ENCODE results near the gene PPM1M. TPM values are rescaled to one million over a fixed set of nuclear protein-coding genes. Genes with fewer than 3 reads are reported as not detected.
"Not testable (repeated sequence)": the region's sequence is repeated elsewhere in the genome, so short reads cannot be mapped to it uniquely, and the experiment has no call there.

Gene PPM1M
- total and polyA plus RNA-seq, 2 experiments from 2014 or later: 21.6 to 35.7 TPM

DNA sequence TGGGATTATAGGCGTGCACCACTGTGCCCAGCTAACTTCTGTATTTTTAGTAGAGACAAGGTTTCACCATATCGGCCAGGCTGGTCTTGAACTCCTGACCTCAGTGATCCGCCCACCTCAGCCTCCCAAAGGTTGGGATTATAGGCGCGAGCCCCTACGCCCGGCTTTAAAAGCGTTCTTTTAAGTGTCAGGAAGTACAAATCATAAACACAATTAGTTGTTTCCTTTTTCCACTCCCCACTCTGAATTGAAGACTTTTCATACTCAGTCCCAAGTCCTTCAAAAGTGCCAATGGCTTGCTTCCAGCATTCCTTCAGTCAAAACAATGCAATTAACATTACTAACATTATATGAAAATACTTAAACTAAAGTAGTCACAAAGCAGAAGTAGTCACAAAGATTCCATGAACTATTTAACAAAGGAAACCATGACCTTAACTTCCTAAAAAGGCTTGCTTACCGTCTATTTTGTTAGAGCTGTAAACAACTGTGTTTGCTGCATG is 24.7 kb downstream of the PPM1M start:
- in situ Hi-C loops (cut with MboI): no loop called here
- H3K9me3 ChIP-seq (ENCODE audit: low read depth): no peaks in the 10 kb centered on the region
- H3K9ac ChIP-seq: 0 out of 2 replicates have a peak overlapping the region, but pooled peaks have one; percentile 18
- H3K36me3 ChIP-seq (ENCODE audit: low read depth): peaks cover 53% of the 10 kb centered on the region
- H3K27me3 ChIP-seq (replicated peaks; ENCODE audit: insufficient read depth): no peaks in the 10 kb centered on the region
- peak; percentile 40 for DNase-seq
- peaks cover 31% of the 10 kb centered on the region for H3F3A ChIP-seq (ENCODE audit: insufficient read depth)
- H2AFZ ChIP-seq: no peak overlapping the region
- peaks cover 30% of the 10 kb centered on the region for H4K20me1 ChIP-seq (ENCODE audit: insufficient read depth)
- no peaks in the 10 kb centered on the region for H3K9me2 ChIP-seq (ENCODE audit: insufficient read depth)
- H3K79me2 ChIP-seq (ENCODE audit: insufficient read depth): peaks cover 100% of the 10 kb centered on the region
- peak overlapping the region; percentile 54 for H3K27ac ChIP-seq
- H3K4me3 ChIP-seq: no peak overlapping the region
- TF ChIP-seq EZH2 (IDR thresholded peaks at IDR 0.05; ENCODE audit: insufficient read depth, poor library complexity, severe bottlenecking): no peak
- TF ChIP-seq EZH2phosphoT487 (IDR thresholded peaks at IDR 0.05; ENCODE audit: insufficient read depth, low read depth): no peak
- 27 to 31% methylated on average over 9 of the region's 9 CpGs for WGBS, 2 experiments (ENCODE audit: low coverage in 1 of 2, low lambda C conversion rate in 2 of 2, missing lambda C conversion rate in 2 of 2)
- peaks cover 22% of the 10 kb centered on the region for H3K4me1 ChIP-seq (ENCODE audit: insufficient read depth)
- peak overlapping the region; percentile 35 for H3K4me2 ChIP-seq (ENCODE audit: unreplicated experiment)

GRCh38 chr3:52272172-52272571 is 26.6 kb downstream of the PPM1M start:
- WGBS, 2 experiments (ENCODE audit: low coverage in 1 of 2, low lambda C conversion rate in 2 of 2, missing lambda C conversion rate in 2 of 2): 90 to 96% methylated on average over 9 of the region's 9 CpGs
- in situ Hi-C loops (cut with MboI): not testable (repeated sequence)

GRCh38 chr3:52272831-52273230 is 27.3 kb downstream of the PPM1M start:
- H4K20me1 ChIP-seq (ENCODE audit: insufficient read depth): peaks cover 44% of the 10 kb centered on the region
- in situ Hi-C loops (cut with MboI): no loop called here
- H3K27ac ChIP-seq: no peak overlapping the region
- no peak overlapping the region for H2AFZ ChIP-seq
- H3K79me2 ChIP-seq (ENCODE audit: insufficient read depth): peaks cover 100% of the 10 kb centered on the region
- no peaks in the 10 kb centered on the region for H3K9me2 ChIP-seq (ENCODE audit: insufficient read depth)
- H3K4me1 ChIP-seq (ENCODE audit: insufficient read depth): peaks cover 32% of the 10 kb centered on the region
- no peaks in the 10 kb centered on the region for H3K9me3 ChIP-seq (ENCODE audit: low read depth)
- H3K9ac ChIP-seq: no peak overlapping the region
- no peak overlapping the region for H3K4me2 ChIP-seq (ENCODE audit: unreplicated experiment)
- peaks cover 29% of the 10 kb centered on the region; the same call in 1 of the 2 replicates for H3K36me3 ChIP-seq (ENCODE audit: low read depth)
- no peaks in the 10 kb centered on the region for H3K27me3 ChIP-seq (replicated peaks; ENCODE audit: insufficient read depth)
- DNase-seq: no peak
- H3K4me3 ChIP-seq: no peak overlapping the region
- TF ChIP-seq EZH2phosphoT487 (IDR thresholded peaks at IDR 0.05; ENCODE audit: insufficient read depth, low read depth) (no peak), EZH2 (IDR thresholded peaks at IDR 0.05; ENCODE audit: insufficient read depth, poor library complexity, severe bottlenecking) (no peak)
- 76 to 85% methylated on average over 3 of the region's 3 CpGs for WGBS, 2 experiments (ENCODE audit: low coverage in 1 of 2, low lambda C conversion rate in 2 of 2, missing lambda C conversion rate in 2 of 2)
- H3F3A ChIP-seq (ENCODE audit: insufficient read depth): peaks cover 38% of the 10 kb centered on the region

More at GRCh38 chr3:52272172-52272571, 26.6 kb downstream of the PPM1M start:
- H3K79me2 ChIP-seq (ENCODE audit: insufficient read depth): peaks cover 100% of the 10 kb centered on the region
- not testable (repeated sequence) for DNase-seq; H3K4me2 ChIP-seq (ENCODE audit: unreplicated experiment); H3K27ac ChIP-seq; H2AFZ ChIP-seq; H3K9ac ChIP-seq; H3K27me3 ChIP-seq (replicated peaks; ENCODE audit: insufficient read depth); H3K9me3 ChIP-seq (ENCODE audit: low read depth); H3K4me3 ChIP-seq; H3K9me2 ChIP-seq (ENCODE audit: insufficient read depth)
- H4K20me1 ChIP-seq (ENCODE audit: insufficient read depth): peaks cover 44% of the 10 kb centered on the region
- peaks cover 32% of the 10 kb centered on the region for H3K4me1 ChIP-seq (ENCODE audit: insufficient read depth)
- H3F3A ChIP-seq (ENCODE audit: insufficient read depth): peaks cover 33% of the 10 kb centered on the region
- peaks cover 36% of the 10 kb centered on the region for H3K36me3 ChIP-seq (ENCODE audit: low read depth)

DNA sequence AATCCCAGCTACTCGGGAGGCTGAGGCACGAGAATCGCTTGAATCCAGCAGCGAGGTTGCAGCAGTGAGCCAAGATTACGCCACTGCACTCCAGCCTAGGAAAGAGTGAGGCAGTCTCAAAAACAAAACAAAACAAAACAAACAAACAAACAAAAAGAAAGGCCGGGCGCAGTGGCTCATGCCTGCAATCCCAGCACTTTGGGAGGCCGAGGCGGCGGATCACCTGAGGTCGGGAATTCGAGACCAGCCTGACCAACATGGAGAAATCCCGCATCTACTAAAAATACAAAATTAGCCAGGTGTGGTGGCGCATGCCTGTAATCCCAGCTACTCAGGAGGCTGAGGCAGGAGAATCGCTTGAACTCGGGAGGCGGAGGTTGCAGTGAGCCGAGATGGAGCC is 29.2 kb downstream of the PPM1M start:
- Histone ChIP-seq H3K4me2 (ENCODE audit: unreplicated experiment) (peak overlapping the region; percentile 95), H3K79me2 (ENCODE audit: insufficient read depth) (peaks cover 92% of the 10 kb centered on the region), H3K4me1 (ENCODE audit: insufficient read depth) (peaks cover 37% of the 10 kb centered on the region), H4K20me1 (ENCODE audit: insufficient read depth) (peaks cover 39% of the 10 kb centered on the region), H3F3A (ENCODE audit: insufficient read depth) (peaks cover 39% of the 10 kb centered on the region), H3K36me3 (ENCODE audit: low read depth) (peaks cover 12% of the 10 kb centered on the region; the same call in 1 of the 2 replicates)
- in situ Hi-C loops (cut with MboI); DNase-seq; H2AFZ ChIP-seq; H3K9me2 ChIP-seq (ENCODE audit: insufficient read depth); H3K9me3 ChIP-seq (ENCODE audit: low read depth); H3K4me3 ChIP-seq; H3K27ac ChIP-seq; H3K27me3 ChIP-seq (replicated peaks; ENCODE audit: insufficient read depth); H3K9ac ChIP-seq: not testable (repeated sequence)
- whole genome bisulfite sequencing, 2 experiments (ENCODE audit: low coverage in 1 of 2, low lambda C conversion rate in 2 of 2, missing lambda C conversion rate in 2 of 2): 92% methylated on average over 18 of the region's 18 CpGs
